NCI-H748 (cell line): ENCODE results near the gene MCF2L2.

Source experiments
- DNase-seq: peaks from one replicate; lab custom pipeline; 2025; ENCODE audit not compliant: unreplicated experiment; lab: John Stamatoyannopoulos, UW

MCF2L2 gene

GRCh38 chr3:183330881-183331280 is 97.5 kb downstream of the MCF2L2 start:
- DNase-seq, result no peak

GRCh38 chr3:183329543-183329942 is 98.9 kb downstream of the MCF2L2 start:
- DNase-seq, result no peak

- DNase-seq, result no peak
These were observed 99.6 kb downstream of the MCF2L2 start for GRCh38 chr3:183328823-183329222.

GRCh38 chr3:183328164-183328563 is 100.3 kb downstream of the MCF2L2 start:
- no peak for DNase-seq

- DNase-seq, result no peak
These were observed 101.1 kb downstream of the MCF2L2 start for GRCh38 chr3:183327343-183327742.

GRCh38 chr3:183324083-183324482 is 104.3 kb downstream of the MCF2L2 start:
- DNase-seq, result no peak

GRCh38 chr3:183319371-183319770 is 109.0 kb downstream of the MCF2L2 start:
- no peak for DNase-seq

GRCh38 chr3:183318877-183319276 is 109.5 kb downstream of the MCF2L2 start:
- DNase-seq, result no peak

GRCh38 chr3:183317886-183318865 is 110.2 kb downstream of the MCF2L2 start:
- no peak for DNase-seq

GRCh38 chr3:183317271-183317670 is 111.1 kb downstream of the MCF2L2 start:
- no peak for DNase-seq

- DNase-seq, result no peak
These were observed 112.7 kb downstream of the MCF2L2 start for GRCh38 chr3:183315739-183316138.

GRCh38 chr3:183313764-183314163 is 114.7 kb downstream of the MCF2L2 start:
- DNase-seq, result no peak

- DNase-seq, result no peak
These were observed 115.1 kb downstream of the MCF2L2 start for GRCh38 chr3:183313351-183313750.

GRCh38 chr3:183312433-183312832 is 116.0 kb downstream of the MCF2L2 start:
- no peak for DNase-seq

- DNase-seq, result no peak
These were observed 117.5 kb downstream of the MCF2L2 start for GRCh38 chr3:183310936-183311335.

GRCh38 chr3:183309276-183309675 is 119.1 kb downstream of the MCF2L2 start:
- no peak for DNase-seq

- DNase-seq, result no peak
These were observed 119.7 kb downstream of the MCF2L2 start for GRCh38 chr3:183308751-183309150.

GRCh38 chr3:183307749-183308148 is 120.7 kb downstream of the MCF2L2 start:
- DNase-seq, result no peak

GRCh38 chr3:183306798-183307671 is 121.4 kb downstream of the MCF2L2 start:
- DNase-seq, result no peak

GRCh38 chr3:183303690-183304089 is 124.7 kb downstream of the MCF2L2 start:
- no peak for DNase-seq

GRCh38 chr3:183301937-183302580 is 126.4 kb downstream of the MCF2L2 start:
- DNase-seq, result no peak
